ENCODE data around the gene GALNT18.
A peak's percentile ranks its signal among the peaks of the same experiment; 100 is the strongest.

GALNT18 gene

GRCh38 chr11:11621573-11622339 is at the start of gene GALNT18:
Gene GALNT18, minus strand, starts transcription at chr11:11622005.
- DNase-seq (ENCODE audit: extremely low spot score, insufficient read length, low read depth) (peak; percentile 98), FAIRE-seq (peak; percentile 90)

GRCh38 chr11:11670574-11670973 is 48.8 kb upstream of the GALNT18 start:
- no peak for FAIRE-seq

GRCh38 chr11:11669233-11669846 is 47.5 kb upstream of the GALNT18 start:
- FAIRE-seq (no peak), DNase-seq (ENCODE audit: extremely low spot score, insufficient read length, low read depth) (no peak)

More at GRCh38 chr11:11670574-11670973, 48.8 kb upstream of the GALNT18 start:
- DNase-seq (ENCODE audit: extremely low spot score, insufficient read length, low read depth): no peak

GRCh38 chr11:11668781-11669180 is 47.0 kb upstream of the GALNT18 start:
- no peak for FAIRE-seq

GRCh38 chr11:11668274-11668673 is 46.5 kb upstream of the GALNT18 start:
- FAIRE-seq (no peak), DNase-seq (ENCODE audit: extremely low spot score, insufficient read length, low read depth) (no peak)

More at GRCh38 chr11:11668781-11669180, 47.0 kb upstream of the GALNT18 start:
- DNase-seq (ENCODE audit: extremely low spot score, insufficient read length, low read depth): no peak

- DNase-seq (ENCODE audit: extremely low spot score, insufficient read length, low read depth) (no peak), FAIRE-seq (no peak)
Observed at GRCh38 chr11:11667056-11667455, 45.3 kb upstream of the GALNT18 start.

- FAIRE-seq: no peak
- no peak for DNase-seq (ENCODE audit: extremely low spot score, insufficient read length, low read depth)
Observed at GRCh38 chr11:11665407-11665806, 43.6 kb upstream of the GALNT18 start.

GRCh38 chr11:11663907-11664306 is 42.1 kb upstream of the GALNT18 start:
- DNase-seq (ENCODE audit: extremely low spot score, insufficient read length, low read depth): no peak
- FAIRE-seq: no peak

- DNase-seq (ENCODE audit: extremely low spot score, insufficient read length, low read depth) (peak; percentile 8), FAIRE-seq (no peak)
Observed at GRCh38 chr11:11662578-11662977, 40.8 kb upstream of the GALNT18 start.

- DNase-seq (ENCODE audit: extremely low spot score, insufficient read length, low read depth) (no peak), FAIRE-seq (no peak)
Observed at GRCh38 chr11:11661326-11662040, 39.7 kb upstream of the GALNT18 start.

GRCh38 chr11:11660363-11660740 is 38.5 kb upstream of the GALNT18 start:
- DNase-seq (ENCODE audit: extremely low spot score, insufficient read length, low read depth): no peak
- FAIRE-seq: no peak

GRCh38 chr11:11659567-11660362 is 38.0 kb upstream of the GALNT18 start:
- DNase-seq (ENCODE audit: extremely low spot score, insufficient read length, low read depth): no peak
- FAIRE-seq: no peak

- FAIRE-seq (no peak), DNase-seq (ENCODE audit: extremely low spot score, insufficient read length, low read depth) (no peak)
Observed at GRCh38 chr11:11657218-11657955, 35.6 kb upstream of the GALNT18 start.

GRCh38 chr11:11641581-11641980 is 19.8 kb upstream of the GALNT18 start:
- DNase-seq (ENCODE audit: extremely low spot score, insufficient read length, low read depth) (no peak), FAIRE-seq (no peak)

- no peak for FAIRE-seq
- DNase-seq (ENCODE audit: extremely low spot score, insufficient read length, low read depth): no peak
Observed at GRCh38 chr11:11640996-11641395, 19.2 kb upstream of the GALNT18 start.

- DNase-seq (ENCODE audit: extremely low spot score, insufficient read length, low read depth) (no peak), FAIRE-seq (no peak)
Observed at GRCh38 chr11:11640152-11640551, 18.3 kb upstream of the GALNT18 start.

- no peak for FAIRE-seq
- no peak for DNase-seq (ENCODE audit: extremely low spot score, insufficient read length, low read depth)
Observed at GRCh38 chr11:11636671-11637070, 14.9 kb upstream of the GALNT18 start.

GRCh38 chr11:11635443-11635842 is 13.6 kb upstream of the GALNT18 start:
- no peak for FAIRE-seq
- no peak for DNase-seq (ENCODE audit: extremely low spot score, insufficient read length, low read depth)

- FAIRE-seq (no peak), DNase-seq (ENCODE audit: extremely low spot score, insufficient read length, low read depth) (no peak)
Observed at GRCh38 chr11:11629368-11629767, 7.6 kb upstream of the GALNT18 start.

- FAIRE-seq (no peak), DNase-seq (ENCODE audit: extremely low spot score, insufficient read length, low read depth) (no peak)
Observed at GRCh38 chr11:11628651-11629050, 6.8 kb upstream of the GALNT18 start.

Measured in GM18507 (cell line).